GM11168 (cell line): ENCODE measurements around the gene C12orf43.

Experiments
- in situ Hi-C: fragments of 300-500 bp; cut with MboI; formaldehyde crosslinking; loops from one replicate; pipeline ENCODE4 v1.12.0; 2022; ENCODE audit warnings: low sequenced_read_pairs; ENCODE audit not compliant: unreplicated experiment

The C12orf43 gene

GRCh38 chr12:120979862-120980696 is 36.2 kb downstream of the C12orf43 start:
- in situ Hi-C loops: no loop called here

GRCh38 chr12:120979220-120979861 is 36.9 kb downstream of the C12orf43 start:
- in situ Hi-C loops: no loop called here

DNA sequence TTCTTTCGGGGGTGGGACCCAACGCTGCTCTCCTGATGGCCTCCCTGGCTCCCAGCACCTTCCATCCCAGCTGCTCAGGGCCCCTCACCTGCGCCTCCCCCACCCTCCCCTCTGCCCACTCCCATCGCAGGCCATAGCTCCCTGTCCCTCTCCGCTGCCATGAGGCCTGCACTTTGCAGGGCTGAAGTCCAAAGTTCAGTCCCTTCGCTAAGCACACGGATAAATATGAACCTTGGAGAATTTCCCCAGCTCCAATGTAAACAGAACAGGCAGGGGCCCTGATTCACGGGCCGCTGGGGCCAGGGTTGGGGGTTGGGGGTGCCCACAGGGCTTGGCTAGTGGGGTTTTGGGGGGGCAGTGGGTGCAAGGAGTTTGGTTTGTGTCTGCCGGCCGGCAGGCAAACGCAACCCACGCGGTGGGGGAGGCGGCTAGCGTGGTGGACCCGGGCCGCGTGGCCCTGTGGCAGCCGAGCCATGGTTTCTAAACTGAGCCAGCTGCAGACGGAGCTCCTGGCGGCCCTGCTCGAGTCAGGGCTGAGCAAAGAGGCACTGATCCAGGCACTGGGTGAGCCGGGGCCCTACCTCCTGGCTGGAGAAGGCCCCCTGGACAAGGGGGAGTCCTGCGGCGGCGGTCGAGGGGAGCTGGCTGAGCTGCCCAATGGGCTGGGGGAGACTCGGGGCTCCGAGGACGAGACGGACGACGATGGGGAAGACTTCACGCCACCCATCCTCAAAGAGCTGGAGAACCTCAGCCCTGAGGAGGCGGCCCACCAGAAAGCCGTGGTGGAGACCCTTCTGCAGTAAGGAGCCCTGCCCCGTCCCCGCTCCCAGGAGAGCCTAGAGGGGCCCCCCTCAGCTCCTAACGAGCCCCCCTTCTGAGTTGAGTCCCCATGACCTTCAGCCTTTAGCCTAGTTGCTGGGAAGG is 37.7 kb downstream of the C12orf43 start, which contains the start of gene HNF1A:
TSS of gene HNF1A (plus strand) at position 248 of the 924 bp plus-strand sequence. CDS start at position 474, 226 bp downstream.
- in situ Hi-C loops: no loop called here

DNA sequence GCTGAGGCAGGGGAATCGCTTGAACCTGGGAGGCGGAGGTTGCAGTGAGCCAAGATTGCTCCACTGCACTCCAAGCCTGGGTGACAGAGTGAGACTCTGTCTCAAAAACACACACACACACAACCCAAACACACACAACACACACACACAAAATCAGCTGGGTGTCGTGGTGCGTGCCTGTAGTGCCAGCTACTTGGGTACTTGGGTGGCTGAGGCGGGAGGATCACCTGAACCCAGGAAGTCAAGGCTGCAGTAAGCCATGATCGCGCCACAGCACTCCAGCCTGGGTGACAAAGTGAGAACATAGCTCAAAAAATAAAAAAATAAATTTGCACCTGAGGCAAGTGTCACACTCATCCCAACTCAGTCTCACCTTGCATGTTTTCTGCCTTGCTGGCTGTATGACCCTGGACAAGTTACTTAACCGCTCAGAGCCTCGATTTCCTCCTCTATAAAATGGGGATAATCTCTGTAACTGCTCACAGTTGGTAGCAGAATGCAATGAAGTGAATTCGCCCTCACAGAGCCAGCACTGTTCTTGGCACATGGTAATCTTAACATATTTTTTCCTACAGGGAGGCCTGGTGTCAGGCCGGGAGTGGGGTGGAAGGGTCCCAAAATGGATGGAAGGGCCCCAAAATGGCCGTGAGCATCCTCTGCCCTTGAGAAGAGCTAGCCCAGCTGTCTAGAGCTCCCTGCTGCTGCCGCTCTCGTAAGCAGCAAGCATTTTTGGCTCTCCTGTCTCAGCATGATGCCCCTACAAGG is 38.6 kb downstream of the C12orf43 start:
- in situ Hi-C loops: no loop called here

GRCh38 chr12:120972870-120973543 is 43.3 kb downstream of the C12orf43 start:
- in situ Hi-C loops: no loop called here

DNA sequence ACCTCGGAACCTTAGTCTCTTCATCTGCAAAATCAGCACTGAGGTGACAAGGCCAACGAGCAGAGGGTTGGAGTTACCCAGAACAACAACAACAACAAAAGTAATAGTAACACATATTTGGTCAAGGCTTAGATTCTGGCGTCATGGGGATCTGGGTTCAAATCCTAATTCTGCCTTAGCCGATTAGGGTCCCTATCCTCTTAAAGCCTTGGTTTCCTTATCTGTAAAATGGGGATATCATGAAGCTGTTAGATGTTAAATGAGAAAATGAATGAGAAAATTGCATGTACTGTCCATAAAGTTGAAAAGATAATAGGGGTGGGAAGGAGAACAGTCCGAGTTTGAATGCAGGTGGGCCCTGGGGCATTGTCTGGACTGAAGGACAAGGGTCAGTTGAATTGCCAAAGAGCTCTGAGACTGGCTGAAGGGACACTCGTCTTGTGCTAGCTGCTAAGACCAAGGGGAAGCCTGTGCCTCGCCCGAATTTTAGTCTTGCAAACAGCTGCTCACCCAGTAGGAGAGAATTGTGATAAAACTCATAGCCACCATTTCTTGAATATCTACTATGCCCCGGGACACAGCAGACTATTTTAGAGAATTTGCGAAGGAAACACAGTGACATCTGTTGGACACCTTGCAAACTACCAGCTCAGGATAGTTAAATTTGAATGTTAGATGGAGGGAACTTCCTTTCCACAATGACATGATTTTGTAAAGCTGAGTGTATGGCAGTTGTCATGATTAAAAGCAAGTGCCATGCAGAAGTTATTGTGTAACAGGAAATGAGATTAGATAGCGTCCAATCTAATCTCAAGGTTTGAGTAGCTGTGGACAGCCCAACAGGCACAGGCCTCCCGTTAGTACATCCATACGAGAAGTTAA is 44.7 kb downstream of the C12orf43 start:
- in situ Hi-C loops: no loop called here

DNA sequence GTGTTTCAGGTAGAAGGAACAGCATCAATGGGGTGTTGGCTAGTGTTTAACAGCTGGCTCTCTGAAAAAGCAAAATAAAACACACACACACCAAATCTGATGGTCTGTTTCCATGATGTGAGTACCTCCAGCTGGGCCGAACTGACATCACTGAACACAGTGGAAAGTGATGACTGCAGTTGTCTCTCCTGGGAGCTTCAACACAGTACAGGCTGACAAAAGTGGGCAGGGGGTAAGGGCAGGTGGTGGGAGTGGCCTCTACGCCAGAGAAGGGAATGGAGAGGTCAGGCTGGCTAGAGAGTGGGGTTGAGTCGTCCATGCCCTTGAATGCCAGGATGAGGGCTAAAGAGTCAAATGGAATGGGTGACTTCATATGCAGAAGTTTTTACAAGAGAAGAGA is 46.0 kb downstream of the C12orf43 start:
- in situ Hi-C loops: no loop called here

DNA sequence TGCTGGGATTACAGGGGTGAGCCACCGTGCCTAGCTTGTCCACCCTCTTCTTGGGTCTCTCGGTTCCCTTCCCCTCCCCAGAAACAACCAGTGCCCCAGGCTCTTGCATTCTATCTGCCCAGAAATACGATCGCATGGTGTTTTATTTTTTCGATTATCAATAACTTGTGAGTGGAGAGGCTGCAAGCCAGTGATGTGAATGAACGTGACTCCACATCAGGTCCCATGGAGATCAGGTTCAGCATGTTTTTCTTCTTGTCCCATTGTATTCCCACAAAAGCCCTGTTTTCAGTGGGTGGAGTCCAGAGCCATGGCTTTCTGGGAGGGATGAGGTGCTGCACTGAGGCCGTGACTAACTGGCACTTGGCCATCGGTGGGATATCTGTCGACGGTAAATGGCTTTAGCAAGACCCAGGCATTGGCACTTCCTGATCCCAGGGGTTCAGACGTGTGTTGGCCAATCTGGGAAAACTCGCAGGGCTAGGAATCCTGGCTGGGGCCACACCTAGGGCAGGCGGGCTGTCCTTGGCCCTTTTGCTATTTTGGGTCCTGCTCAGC is 50.7 kb downstream of the C12orf43 start:
- in situ Hi-C loops: no loop called here

DNA sequence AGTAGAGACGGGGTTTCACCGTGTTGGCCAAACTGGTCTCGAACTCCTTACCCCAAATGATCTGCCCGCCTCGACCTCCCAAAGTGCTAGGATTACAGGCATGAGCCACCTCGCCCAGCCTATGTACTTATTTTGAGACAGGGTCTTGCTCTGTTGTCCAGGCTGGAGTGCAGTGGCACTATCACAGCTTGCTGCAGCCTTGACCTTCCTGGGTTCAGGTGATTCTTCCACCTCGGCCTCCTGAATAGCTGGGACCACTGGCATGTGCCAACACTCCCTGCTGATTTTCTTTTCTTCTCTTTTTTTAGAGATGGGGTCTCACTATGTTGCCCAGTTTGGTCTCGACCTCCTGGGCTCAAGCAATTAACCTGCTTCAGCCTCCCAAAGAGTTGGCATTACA is 52.0 kb downstream of the C12orf43 start:
- in situ Hi-C loops: no loop called here

GRCh38 chr12:120962532-120963020 is 53.7 kb downstream of the C12orf43 start:
- in situ Hi-C loops: no loop called here

GRCh38 chr12:120961604-120962531 is 54.4 kb downstream of the C12orf43 start:
- in situ Hi-C loops: no loop called here

DNA sequence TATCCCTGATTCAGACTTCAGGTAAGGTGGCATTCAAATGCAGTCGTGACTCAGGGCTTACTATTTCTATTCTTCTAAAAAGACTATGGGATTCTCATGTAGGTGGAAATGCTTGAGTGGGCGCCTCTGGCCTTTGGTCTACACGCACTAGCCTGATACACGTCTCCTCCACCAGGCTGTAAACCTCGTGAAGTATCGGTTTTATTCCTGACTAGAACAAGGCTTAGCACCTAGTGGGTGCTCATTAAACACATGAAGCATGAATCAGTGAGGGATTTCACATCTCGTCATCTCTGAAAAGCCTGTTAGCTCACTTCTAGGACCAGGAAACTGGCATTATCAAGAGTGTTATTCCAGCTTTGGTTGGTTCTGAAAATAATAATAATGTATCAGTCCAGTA is 55.6 kb downstream of the C12orf43 start:
- in situ Hi-C loops: no loop called here

DNA sequence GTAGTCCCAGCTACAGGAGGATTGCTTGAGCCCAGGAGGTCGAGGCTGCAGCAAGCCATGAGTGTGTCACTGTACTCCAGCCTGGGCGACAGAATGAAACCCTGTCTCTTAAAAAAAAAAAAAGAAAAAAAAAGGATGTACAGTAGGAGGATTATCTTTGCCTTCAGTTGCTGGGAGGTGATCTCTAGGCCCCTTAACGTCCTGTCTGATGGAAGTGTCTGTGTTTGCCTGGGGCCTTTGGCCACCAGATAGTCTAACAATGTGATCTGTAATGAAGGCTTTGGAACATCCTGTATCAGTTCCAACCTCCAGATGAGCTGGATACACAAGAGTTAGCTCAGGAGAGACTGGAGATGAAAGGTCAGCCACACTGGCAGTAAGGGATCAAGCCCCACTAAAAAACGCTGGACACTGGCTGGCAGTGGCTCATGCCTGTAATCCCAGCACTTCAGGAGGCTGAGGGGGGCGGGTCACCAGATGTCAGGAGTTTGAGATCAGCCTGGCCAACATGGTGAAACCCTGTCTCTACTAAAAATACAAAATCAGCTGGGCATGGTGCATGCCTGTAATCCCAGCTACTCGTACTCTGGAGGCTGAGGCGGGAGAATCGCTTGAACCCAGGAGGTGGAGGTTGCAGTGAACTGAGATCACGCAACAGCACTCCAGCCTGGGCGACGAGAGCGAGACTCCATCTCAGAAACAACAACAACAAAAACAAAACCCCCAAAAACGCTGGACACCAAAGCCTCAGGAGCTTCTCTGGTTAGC is 57.0 kb downstream of the C12orf43 start:
- in situ Hi-C loops: no loop called here

- in situ Hi-C loops: no loop called here
These were observed 59.5 kb downstream of the C12orf43 start for GRCh38 chr12:120956579-120957300.

GRCh38 chr12:120955232-120955631 is 61.1 kb downstream of the C12orf43 start:
- in situ Hi-C loops: no loop called here
